Activated T-cell treated with anti-CD3 and anti-CD28 coated beads for 48 hours (primary cell): ENCODE results near the gene CHST11.
"Not testable (repeated sequence)": the region's sequence is repeated elsewhere in the genome, so short reads cannot be mapped to it uniquely, and the experiment has no call there.

Experiments
- DNase-seq: peaks from one replicate; pipeline ENCODE4 v3.0.0-alpha.2; 2020; ENCODE audit warnings: low read depth

Gene CHST11

DNA sequence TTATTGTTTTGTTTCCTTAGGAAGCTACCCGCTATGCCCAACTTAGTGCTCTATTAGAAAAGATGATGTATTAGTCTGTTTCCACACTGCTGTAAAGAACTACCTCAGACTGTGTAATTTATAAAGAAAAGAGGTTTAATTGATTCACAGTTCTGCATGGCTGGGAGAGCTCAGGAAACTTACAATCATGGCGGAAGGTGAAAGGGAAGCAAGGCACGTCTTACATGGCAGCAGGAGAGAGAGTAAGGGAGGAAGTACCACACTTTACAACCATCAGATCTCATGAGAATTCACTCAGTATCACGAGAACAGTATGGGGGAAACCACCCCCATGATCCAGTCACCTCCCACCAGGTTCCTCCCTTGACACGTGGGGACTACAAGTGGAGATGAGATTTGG, 70.9 kb downstream of the CHST11 start:
- not testable (repeated sequence) for DNase-seq

DNA sequence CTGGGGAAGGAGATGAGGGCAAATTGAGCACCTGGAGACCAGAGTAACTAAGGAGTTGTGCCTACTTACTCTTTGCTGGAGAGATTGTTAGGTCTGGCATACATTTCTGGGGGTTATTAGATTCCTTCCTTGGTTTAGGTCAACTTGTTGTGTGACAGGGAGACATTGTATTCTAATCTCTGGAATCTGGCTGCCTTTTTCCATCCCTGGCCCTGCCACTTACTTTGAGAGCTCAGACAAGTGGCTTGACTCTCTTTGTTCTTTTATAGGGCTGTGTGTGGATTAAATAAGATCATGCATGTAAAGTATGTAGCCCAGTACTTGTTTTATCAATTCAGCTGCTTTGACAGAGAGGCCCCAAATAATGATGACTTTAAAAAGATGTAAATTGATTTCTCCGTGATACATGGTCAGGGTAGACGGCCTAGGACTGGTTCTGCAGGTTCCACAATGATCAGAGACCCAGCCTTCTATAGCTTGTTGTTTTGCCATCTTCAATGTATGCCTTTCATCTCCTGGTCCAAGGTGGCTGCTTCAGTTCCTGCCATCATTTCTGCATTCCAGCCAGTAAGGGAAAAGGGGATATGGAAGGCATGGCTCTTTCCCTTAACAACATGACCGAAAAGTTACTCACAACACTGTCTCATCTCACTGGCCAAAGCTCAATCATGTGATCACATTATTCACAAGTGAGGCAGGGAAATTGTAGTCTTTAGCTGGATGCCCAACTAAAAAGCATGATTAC, 72.6 kb downstream of the CHST11 start:
- DNase-seq = no peak

- DNase-seq = no peak
Observed at GRCh38 chr12:104532636-104533035, 75.9 kb downstream of the CHST11 start.

DNA sequence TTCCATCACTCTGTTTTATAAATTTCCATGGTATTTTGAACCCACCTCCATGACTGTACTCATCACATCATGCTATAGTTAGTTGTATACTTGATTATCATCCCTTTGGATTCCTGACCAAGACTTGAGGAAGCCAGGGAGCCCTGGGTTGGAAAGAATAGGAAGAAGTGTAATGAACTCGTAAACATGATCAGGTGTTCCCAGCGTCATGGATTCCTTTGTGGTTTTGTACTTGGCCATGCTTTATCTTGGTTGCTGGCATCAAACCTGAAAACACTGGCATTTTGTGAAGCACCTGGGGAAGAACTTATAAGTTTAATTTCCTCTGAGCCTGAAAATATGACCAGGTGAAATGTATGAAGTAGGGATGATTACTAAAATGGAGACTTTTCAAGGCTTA, 76.4 kb downstream of the CHST11 start:
- DNase-seq = no peak

GRCh38 chr12:104534162-104534856, 77.6 kb downstream of the CHST11 start:
- DNase-seq = no peak

- no peak for DNase-seq
Observed at GRCh38 chr12:104534857-104535248, 78.1 kb downstream of the CHST11 start.

DNA sequence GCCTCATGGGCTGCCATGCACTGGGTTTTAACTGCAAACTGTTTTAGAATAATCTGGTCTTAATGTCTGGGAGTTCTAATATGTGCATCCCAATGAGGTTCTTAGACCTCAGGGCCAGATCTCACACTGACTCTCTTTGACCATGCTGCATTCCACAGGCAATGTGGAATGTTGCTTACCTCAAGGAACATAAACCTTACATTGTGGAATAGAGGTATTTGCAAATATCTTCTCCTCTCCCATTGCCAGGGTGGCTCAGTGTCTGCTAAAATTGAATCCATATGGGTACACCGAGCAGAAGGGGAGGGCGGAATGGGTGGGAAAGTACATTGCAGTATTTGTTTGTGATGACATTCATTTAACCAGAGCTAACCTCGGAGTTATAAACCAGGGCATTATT, 78.6 kb downstream of the CHST11 start:
- no peak for DNase-seq

- no peak for DNase-seq
Observed at GRCh38 chr12:104536841-104537240, 80.1 kb downstream of the CHST11 start.

GRCh38 chr12:104538056-104538455, 81.3 kb downstream of the CHST11 start:
- no peak for DNase-seq

- DNase-seq = no peak
Observed at GRCh38 chr12:104538891-104539462, 82.2 kb downstream of the CHST11 start.

DNA sequence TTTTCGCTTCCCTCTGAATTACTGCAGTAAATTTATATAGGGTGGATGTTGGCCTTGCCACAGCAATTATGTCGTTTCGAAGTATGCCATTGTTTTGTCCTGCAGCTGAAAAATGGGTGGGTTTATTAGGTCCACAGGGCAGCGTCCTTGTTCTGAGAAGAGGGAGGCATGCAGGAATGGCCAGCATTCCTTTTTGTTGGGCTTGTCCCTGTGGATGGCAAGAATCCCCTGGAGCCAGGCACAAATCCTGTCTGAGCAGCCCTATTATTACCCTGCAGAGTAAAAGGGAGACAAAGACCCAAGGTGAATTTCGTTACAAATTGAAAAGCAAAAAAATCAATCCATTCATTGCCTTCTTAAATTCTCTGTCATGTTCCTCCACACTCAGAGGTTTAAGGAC, 88.1 kb downstream of the CHST11 start:
- no peak for DNase-seq

GRCh38 chr12:104546575-104546974, 89.8 kb downstream of the CHST11 start:
- DNase-seq = no peak

DNA sequence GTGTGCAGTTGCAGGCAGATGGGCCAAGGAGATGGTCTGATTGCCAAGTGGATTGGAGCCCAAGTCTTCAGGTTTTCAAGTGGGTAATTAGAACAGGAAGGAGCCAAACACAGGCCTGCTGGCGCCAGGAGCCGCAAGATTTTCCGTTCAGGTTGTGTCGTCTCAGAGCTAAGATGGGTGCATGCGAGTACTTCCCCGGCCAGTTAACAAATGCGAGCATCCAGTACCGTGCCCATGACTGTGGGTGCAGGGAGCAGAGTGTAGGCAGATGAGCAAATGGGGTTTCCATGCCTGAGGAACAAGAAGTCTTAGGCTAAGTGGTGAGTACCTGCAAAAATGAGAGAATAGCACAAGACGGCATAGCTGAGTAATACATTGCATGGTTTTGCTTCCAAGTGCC, 90.5 kb downstream of the CHST11 start:
- no peak for DNase-seq

DNA sequence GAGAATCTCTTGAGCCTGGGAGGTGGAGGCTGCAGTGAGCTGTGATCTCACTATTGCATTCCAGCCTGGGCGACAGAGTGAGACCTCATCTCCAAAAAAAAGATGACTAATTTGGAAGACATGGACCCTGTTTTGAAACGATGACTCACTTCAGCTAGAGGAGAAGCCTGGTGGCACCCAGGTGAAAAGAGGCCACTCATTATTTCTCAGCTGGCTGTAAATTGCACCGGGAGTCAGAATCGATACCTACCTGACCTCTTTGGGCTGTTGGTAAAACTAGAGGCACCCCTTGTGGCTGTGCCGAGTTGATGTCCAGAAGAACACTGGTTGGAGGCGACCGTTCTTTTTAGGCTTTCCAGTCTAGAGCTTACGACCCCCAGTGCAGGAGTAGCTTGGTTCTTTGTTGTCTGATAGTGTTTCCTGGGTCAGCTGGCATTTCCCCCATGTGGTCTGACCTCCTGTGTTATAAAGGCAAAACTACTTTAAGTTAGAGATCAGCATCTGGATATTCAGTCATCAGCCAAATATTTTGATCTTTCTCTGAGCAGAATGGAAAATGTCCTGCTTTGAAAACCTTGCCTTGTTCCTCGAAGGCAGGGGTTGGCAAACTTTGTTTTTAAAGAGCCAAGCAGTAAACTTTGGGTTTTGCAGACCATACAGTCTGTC, 93.2 kb downstream of the CHST11 start:
- DNase-seq = no peak

GRCh38 chr12:104551313-104551931, 94.7 kb downstream of the CHST11 start:
- DNase-seq = no peak

- DNase-seq = no peak
Observed at GRCh38 chr12:104553421-104553820, 96.7 kb downstream of the CHST11 start.

DNA sequence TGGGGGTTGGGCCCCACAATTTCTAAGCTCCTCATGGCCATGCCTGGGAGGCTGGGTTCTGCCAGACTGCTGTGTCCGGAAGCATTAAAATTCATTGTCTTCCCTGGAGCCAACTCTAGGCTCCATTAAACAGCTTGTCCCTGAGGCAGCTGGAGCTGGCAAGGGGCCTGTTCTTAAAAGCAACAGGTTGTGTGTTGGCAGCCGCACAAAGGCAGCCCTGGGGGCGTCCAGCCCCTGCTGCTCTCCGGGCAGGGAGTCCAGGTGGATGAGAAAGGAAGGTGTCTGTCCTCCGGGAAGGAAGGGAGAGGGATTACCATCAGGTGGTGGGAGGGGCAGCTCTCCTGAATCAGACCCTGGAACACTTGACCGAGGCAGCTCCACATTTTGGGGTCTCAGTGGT, 98.9 kb downstream of the CHST11 start:
- DNase-seq = no peak

- no peak for DNase-seq
Observed at GRCh38 chr12:104557488-104558195, 100.9 kb downstream of the CHST11 start.

- DNase-seq = no peak
Observed at GRCh38 chr12:104560881-104561280, 104.1 kb downstream of the CHST11 start.

DNA sequence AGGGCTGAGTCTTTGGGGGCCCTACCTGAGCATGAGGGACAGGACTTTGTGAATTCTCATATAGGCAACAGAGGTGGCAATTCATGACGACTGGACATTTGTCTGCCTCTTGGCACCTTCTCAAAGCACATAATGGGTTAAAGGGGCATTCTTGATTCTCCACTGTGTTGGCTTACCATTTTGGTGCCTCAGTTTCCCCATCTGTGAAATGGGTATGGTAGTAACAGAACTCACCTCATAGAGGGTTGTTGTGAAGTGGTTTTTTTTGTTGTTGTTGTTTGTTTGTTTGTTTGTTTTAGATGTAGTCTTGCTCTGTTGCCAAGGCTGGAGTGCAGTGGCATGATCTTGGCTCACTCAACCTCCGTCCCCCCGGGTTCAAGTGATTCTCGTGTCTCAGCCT, 106.0 kb downstream of the CHST11 start:
- no peak for DNase-seq

DNA sequence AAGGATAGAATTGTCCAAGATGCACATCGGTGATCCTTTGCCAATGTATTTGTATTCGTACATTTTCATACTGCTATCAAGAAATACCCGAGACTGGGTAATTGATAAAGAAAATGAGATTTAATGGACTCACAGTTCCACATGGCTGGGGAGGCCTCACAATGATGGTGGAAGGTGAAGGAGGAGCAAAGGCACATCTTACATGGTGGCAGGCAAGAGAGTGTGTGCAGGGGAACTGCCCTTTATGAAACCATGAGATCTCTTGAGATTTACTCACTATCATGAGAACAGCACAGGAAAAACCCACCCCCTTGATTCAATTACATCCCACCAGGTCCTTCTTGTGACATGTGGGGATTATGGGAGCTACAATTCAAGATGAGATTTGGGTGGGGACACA, 107.9 kb downstream of the CHST11 start:
- not testable (repeated sequence) for DNase-seq
